Measurements from ENCODE around the gene CCNYL1. TPM values are rescaled to one million over a fixed set of nuclear protein-coding genes. Genes with fewer than 3 reads are reported as not detected.
A peak's percentile ranks its signal among the peaks of the same experiment; 100 is the strongest.
"Not testable (repeated sequence)": the region's sequence is repeated elsewhere in the genome, so short reads cannot be mapped to it uniquely, and the experiment has no call there.

Gene CCNYL1
- total RNA-seq, 2 donors from 2014 or later = 19.8 to 22.4 TPM

DNA sequence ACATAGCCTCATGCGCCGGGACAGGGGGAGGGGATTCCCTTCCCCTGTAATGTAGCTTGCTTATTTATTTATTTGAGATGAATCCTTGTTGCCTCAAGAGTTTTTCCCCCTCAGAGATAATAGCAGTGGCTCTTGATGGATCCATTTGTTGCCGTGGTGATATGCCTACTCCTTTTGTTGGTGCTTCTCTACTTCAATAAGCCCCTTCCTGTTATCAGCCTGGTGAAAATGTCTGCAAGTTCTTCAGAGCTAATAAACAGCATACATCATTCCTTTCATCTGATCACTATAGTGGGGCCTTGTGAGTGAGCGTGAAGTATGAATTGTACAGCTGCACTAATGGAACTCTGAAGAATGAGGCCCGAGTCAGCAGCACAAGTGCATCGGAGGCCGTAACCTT lies 38.9 kb downstream of the CCNYL1 start:
- no peak for DNase-seq
- H3K27ac ChIP-seq (ENCODE audit: low read depth, low read length) = no peak overlapping the region
- H3K9me3 ChIP-seq (ENCODE audit: control insufficient read depth, low read length) = no peaks in the 10 kb centered on the region
- no peaks in the 10 kb centered on the region for H3K4me1 ChIP-seq (ENCODE audit: control insufficient read depth, insufficient read depth, low read length)
- Mint-ChIP-seq H3K4me1 (peaks cover 13% of the 10 kb centered on the region), H3K27ac (peak overlapping the region; percentile 67), H3K4me3 (no peak overlapping the region), H3K27me3 (ENCODE audit: insufficient read depth) (no peaks in the 10 kb centered on the region), H3K9me3 (no peaks in the 10 kb centered on the region), H3K36me3 (ENCODE audit: low read depth) (peaks cover 18% of the 10 kb centered on the region)
- no peak for TF ChIP-seq CTCF (conservative IDR thresholded peaks at IDR 0.05)
- no peak overlapping the region for H3K9ac ChIP-seq (ENCODE audit: extremely low read depth, low read length, poor library complexity, severe bottlenecking)
- H3K4me3 ChIP-seq (ENCODE audit: low read length) = no peak overlapping the region
- 91 to 97% methylated on average over 4 to 7 of the region's 7 CpGs for WGBS, 2 experiments (ENCODE audit: insufficient coverage in 1 of 2, insufficient read length in 1 of 2)
- H3K27me3 ChIP-seq (ENCODE audit: control insufficient read depth, insufficient read depth, low read length, poor library complexity, severe bottlenecking) = no peaks in the 10 kb centered on the region
- peaks cover 32% of the 10 kb centered on the region for H3K36me3 ChIP-seq (ENCODE audit: control insufficient read depth, insufficient read depth, low read length)

- no peak for DNase-seq
- Histone ChIP-seq H3K36me3 (ENCODE audit: control insufficient read depth, insufficient read depth, low read length) (peaks cover 38% of the 10 kb centered on the region), H3K4me1 (ENCODE audit: control insufficient read depth, insufficient read depth, low read length) (no peaks in the 10 kb centered on the region), H3K9me3 (ENCODE audit: control insufficient read depth, low read length) (no peaks in the 10 kb centered on the region), H3K27ac (ENCODE audit: low read depth, low read length) (no peak overlapping the region), H3K27me3 (ENCODE audit: control insufficient read depth, insufficient read depth, low read length, poor library complexity, severe bottlenecking) (no peaks in the 10 kb centered on the region), H3K4me3 (ENCODE audit: low read length) (no peak overlapping the region), H3K9ac (ENCODE audit: extremely low read depth, low read length, poor library complexity, severe bottlenecking) (no peak overlapping the region)
- H3K27ac Mint-ChIP-seq = peak overlapping the region; percentile 67
- no peaks in the 10 kb centered on the region for H3K9me3 Mint-ChIP-seq
- 88 to 100% methylated on average over 1 to 2 of the region's 2 CpGs for WGBS, 2 experiments (ENCODE audit: insufficient coverage in 1 of 2, insufficient read length in 1 of 2)
- H3K4me3 Mint-ChIP-seq = no peak overlapping the region
- no peaks in the 10 kb centered on the region for H3K27me3 Mint-ChIP-seq (ENCODE audit: insufficient read depth)
- H3K36me3 Mint-ChIP-seq (ENCODE audit: low read depth) = peaks cover 23% of the 10 kb centered on the region
- TF ChIP-seq CTCF (conservative IDR thresholded peaks at IDR 0.05) = no peak
- peaks cover 13% of the 10 kb centered on the region for H3K4me1 Mint-ChIP-seq
These were observed 39.4 kb downstream of the CCNYL1 start for GRCh38 chr2:207750876-207751275.

DNA sequence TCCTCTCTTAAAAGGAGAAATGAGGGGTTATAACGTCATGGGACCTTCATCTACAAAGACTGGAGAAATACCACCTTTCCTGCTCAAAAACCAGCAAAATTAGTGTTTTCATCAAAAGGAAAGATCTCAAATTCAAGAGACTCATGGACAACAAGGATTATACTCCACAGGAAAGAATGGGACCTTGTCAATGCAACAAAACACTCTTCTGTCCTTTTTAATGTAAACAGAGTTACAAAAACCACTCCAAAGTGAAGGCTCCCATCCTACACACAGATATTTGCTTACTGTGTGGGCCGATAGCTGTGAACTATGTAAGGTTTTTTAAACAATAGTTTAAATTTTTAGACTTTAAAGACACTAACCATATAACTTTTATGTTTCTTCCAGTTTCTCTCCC lies 42.2 kb downstream of the CCNYL1 start:
- not testable (repeated sequence) for H3K9me3 ChIP-seq (ENCODE audit: control insufficient read depth, low read length); H3K4me1 Mint-ChIP-seq; H3K4me3 ChIP-seq (ENCODE audit: low read length); H3K9me3 Mint-ChIP-seq; H3K27ac ChIP-seq (ENCODE audit: low read depth, low read length); H3K27me3 ChIP-seq (ENCODE audit: control insufficient read depth, insufficient read depth, low read length, poor library complexity, severe bottlenecking); H3K4me1 ChIP-seq (ENCODE audit: control insufficient read depth, insufficient read depth, low read length); H3K9ac ChIP-seq (ENCODE audit: extremely low read depth, low read length, poor library complexity, severe bottlenecking); DNase-seq; H3K27me3 Mint-ChIP-seq (ENCODE audit: insufficient read depth); H3K4me3 Mint-ChIP-seq
- 80 to 100% methylated on average over 1 of the region's 2 CpGs for WGBS, 2 experiments (ENCODE audit: insufficient coverage in 1 of 2, insufficient read length in 1 of 2)
- Mint-ChIP-seq H3K36me3 (ENCODE audit: low read depth) (peaks cover 26% of the 10 kb centered on the region), H3K27ac (peak overlapping the region; percentile 52)
- peaks cover 40% of the 10 kb centered on the region for H3K36me3 ChIP-seq (ENCODE audit: control insufficient read depth, insufficient read depth, low read length)
